ENCODE results near the gene PNMA1. TPM values are rescaled to one million over a fixed set of nuclear protein-coding genes. Genes with fewer than 3 reads are reported as not detected.

The PNMA1 gene
- polyA plus RNA-seq, 1 experiment: 21.5 TPM

DNA sequence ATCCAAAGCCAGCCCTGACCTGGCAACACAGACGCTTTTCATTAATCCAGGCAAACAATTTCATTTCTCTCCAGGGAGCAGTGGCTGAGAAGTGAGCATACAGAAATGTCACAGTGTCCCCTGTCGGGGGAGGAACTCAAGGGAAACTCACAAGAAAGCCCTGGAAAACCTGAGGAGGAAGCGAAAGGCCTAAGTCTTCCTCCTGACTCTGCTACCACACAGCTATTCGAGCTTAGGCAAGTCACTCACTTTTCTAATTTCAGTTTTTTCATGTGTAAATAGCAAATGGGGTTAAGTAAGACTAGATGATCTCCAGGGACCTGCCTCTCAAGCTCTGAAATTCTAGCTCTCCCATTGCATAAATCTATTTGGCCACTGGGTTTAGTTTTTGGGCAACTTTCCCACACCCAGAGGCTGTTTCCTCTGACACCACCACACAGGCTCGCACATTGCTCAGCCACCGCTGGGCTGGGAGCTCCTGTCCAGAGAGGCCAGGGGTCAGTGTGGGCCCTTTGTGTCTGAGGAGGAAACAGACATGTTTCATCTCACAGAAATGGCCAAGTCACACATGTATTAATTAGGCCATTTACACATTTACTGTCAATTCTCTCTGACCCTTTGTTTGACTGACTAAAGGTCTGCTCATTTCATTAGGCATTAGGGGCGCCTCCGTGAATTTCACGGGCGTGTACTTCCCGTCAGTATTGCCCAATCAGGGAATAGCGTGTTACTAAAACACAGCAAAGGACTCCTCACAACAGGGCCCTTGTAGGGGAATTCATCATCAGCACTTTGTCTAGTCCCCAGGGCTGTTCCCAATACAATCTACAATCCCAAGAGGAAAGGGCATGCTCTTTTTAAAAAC lies 9.8 kb upstream of the PNMA1 start:
- no peaks in the 10 kb centered on the region for H3K9me3 ChIP-seq (ENCODE audit: control insufficient read depth, insufficient read depth, low read length)
- CTCF ChIA-PET: interaction anchor here (0.5 to 1.2 kb wide), 5 partner anchors 8 to 152 kb away, joined by 3 to 5 read pairs (median 3); no protein-coding TSS in a partner anchor
- no peak overlapping the region for H3K4me3 ChIP-seq (ENCODE audit: low read depth, low read length)
- TF ChIP-seq, protein P1, sequence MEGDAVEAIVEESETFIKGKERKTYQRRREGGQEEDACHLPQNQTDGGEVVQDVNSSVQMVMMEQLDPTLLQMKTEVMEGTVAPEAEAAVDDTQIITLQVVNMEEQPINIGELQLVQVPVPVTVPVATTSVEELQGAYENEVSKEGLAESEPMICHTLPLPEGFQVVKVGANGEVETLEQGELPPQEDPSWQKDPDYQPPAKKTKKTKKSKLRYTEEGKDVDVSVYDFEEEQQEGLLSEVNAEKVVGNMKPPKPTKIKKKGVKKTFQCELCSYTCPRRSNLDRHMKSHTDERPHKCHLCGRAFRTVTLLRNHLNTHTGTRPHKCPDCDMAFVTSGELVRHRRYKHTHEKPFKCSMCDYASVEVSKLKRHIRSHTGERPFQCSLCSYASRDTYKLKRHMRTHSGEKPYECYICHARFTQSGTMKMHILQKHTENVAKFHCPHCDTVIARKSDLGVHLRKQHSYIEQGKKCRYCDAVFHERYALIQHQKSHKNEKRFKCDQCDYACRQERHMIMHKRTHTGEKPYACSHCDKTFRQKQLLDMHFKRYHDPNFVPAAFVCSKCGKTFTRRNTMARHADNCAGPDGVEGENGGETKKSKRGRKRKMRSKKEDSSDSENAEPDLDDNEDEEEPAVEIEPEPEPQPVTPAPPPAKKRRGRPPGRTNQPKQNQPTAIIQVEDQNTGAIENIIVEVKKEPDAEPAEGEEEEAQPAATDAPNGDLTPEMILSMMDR (IDR thresholded peaks at IDR 0.05; ENCODE audit: low read depth, low read length): peak; percentile 34
- H3K27me3 ChIP-seq (ENCODE audit: control insufficient read depth, insufficient read depth, low read length): no peaks in the 10 kb centered on the region
- DNase-seq (ENCODE audit: low read depth, low spot score): peak; percentile 87
- POLR2A ChIA-PET: interaction anchor here (0.7 to 1.7 kb wide), 7 partner anchors 10 to 164 kb away, joined by 3 to 10 read pairs (median 6); partner anchors contain the start of genes PNMA1 and ZNF410
- H3K27ac ChIP-seq (ENCODE audit: low read depth, low read length): peak overlapping the region; percentile 81

DNA sequence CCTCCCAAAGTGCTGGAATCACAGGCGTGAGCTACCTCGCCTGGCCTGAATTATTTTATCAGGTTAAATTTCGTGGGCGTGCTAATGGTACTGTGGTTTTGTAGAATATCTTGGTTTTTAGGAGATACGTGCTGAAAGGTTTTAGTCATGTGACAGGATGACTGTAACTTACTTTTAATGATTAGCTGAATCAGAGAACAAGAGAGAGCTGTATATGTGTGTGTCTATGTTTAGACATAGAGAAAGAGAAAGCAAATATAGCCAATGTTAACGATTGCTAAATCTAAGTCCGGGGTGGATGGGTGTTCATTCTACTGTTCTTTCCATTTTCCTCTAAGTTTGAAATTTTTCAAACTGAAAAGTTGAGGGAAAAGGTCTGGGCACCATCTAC lies 9.2 kb upstream of the PNMA1 start:
- H3K27ac ChIP-seq (ENCODE audit: low read depth, low read length): peak overlapping the region; percentile 81
- CTCF ChIA-PET: interaction anchor here (0.5 to 1.2 kb wide), 4 partner anchors 8 to 153 kb away, joined by 3 to 5 read pairs (median 3); no protein-coding TSS in a partner anchor
- TF ChIP-seq, protein P1 (IDR thresholded peaks at IDR 0.05; ENCODE audit: low read depth, low read length): no peak
- POLR2A ChIA-PET: interaction anchor here (0.7 to 1.7 kb wide), 7 partner anchors 9 to 165 kb away, joined by 3 to 10 read pairs (median 6); partner anchors contain the start of genes PNMA1 and ZNF410
- no peaks in the 10 kb centered on the region for H3K9me3 ChIP-seq (ENCODE audit: control insufficient read depth, insufficient read depth, low read length)
- no peaks in the 10 kb centered on the region for H3K27me3 ChIP-seq (ENCODE audit: control insufficient read depth, insufficient read depth, low read length)
- DNase-seq (ENCODE audit: low read depth, low spot score): no peak
- H3K4me3 ChIP-seq (ENCODE audit: low read depth, low read length): no peak overlapping the region

DNA sequence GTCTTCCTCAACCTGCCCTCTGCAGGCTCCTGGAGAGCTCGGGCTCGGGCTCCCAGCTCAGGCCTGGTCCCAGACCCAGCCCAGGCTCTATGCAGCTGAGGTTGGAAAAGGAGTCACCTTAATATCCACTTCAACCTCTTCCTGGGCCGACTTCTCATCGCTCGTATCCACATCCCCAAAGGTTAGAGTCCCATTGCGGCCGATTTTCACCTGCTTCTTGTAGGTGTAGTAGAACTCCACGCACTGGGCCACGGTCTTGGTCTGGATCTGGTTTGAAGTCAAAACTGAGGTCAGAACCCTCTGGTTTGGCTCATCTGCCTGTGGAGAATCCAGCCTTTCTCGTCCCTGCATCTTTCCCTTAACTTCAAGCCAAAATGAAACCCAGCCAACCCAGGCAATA lies 8.4 kb upstream of the PNMA1 start:
- CTCF ChIA-PET: interaction anchor here (1.2 kb wide), 1 partner anchor 9 kb away, joined by 3 read pairs; no protein-coding TSS in a partner anchor
- Histone ChIP-seq H3K9me3 (ENCODE audit: control insufficient read depth, insufficient read depth, low read length) (no peaks in the 10 kb centered on the region), H3K27me3 (ENCODE audit: control insufficient read depth, insufficient read depth, low read length) (no peaks in the 10 kb centered on the region), H3K27ac (ENCODE audit: low read depth, low read length) (no peak overlapping the region), H3K4me3 (ENCODE audit: low read depth, low read length) (no peak overlapping the region)
- no peak for DNase-seq (ENCODE audit: low read depth, low spot score)
- POLR2A ChIA-PET: no interaction called here
- TF ChIP-seq, protein P1 (IDR thresholded peaks at IDR 0.05; ENCODE audit: low read depth, low read length): no peak

DNA sequence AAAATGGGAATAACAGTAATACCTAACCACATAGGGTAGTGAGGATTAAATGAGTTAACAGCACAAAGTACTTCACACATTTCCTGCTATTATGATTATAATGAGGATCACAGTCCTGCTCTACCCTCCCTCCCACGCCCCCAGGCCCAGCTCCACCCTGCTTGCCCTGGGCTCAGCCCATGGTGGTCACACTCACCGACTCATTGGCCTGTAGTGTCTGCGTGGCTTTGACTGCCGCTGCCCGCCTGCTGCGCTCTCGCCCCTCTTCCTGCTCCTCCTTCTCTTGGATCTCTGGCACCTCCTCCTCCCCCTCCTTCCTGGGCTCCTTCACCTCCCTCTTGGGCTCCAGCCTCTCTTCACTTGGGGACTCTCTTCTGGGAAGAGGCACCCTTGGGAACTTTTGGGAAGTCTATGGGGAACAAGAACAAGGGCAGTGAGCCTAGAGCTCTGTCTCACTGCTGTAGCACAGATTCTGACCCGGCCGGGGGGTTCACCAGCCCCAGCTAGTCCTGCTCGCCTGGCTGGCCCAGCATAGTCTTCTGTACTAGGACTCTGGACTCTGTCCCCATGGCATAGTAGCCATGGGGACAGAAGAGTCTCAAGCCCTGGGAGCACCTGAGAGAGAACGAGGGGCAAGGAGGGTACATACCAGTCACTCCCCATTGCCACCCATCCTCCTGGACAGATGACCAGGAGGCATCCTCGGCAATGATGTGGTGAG lies 7.1 kb upstream of the PNMA1 start:
- DNase-seq (ENCODE audit: low read depth, low spot score): no peak
- H3K27ac ChIP-seq (ENCODE audit: low read depth, low read length): no peak overlapping the region
- no peak overlapping the region for H3K4me3 ChIP-seq (ENCODE audit: low read depth, low read length)
- TF ChIP-seq, protein P1 (IDR thresholded peaks at IDR 0.05; ENCODE audit: low read depth, low read length): no peak
- no peaks in the 10 kb centered on the region for H3K9me3 ChIP-seq (ENCODE audit: control insufficient read depth, insufficient read depth, low read length)
- POLR2A ChIA-PET: no interaction called here
- CTCF ChIA-PET: interaction anchor here (0.5 to 0.6 kb wide), 2 partner anchors 88 to 352 kb away, joined by 3 read pairs; no protein-coding TSS in a partner anchor
- H3K27me3 ChIP-seq (ENCODE audit: control insufficient read depth, insufficient read depth, low read length): no peaks in the 10 kb centered on the region
